MM.1S (cell line): Measurements from ENCODE around the gene KEAP1.

Experiments
- DNase-seq: peaks from one replicate; pipeline ENCODE4 v3.0.0-alpha.2; 2015
- H2AFZ ChIP-seq: fragments of 300-600 bp; sonication (generic); 2 replicates; pipeline ENCODE4 v1.6.0; 2016; ENCODE audit warnings: antibody characterized with exemption, low read length
- H3F3A ChIP-seq: fragments of 300-600 bp; sonication (generic); 2 replicates; pipeline ENCODE4 v1.6.1; 2016; ENCODE audit warnings: mild to moderate bottlenecking, antibody characterized with exemption, low read length, moderate library complexity, mixed read lengths; ENCODE audit not compliant: insufficient read depth
- H3K27ac ChIP-seq: fragments of 300-600 bp; sonication (generic); 2 replicates; pipeline ENCODE4 v1.5.1; 2016; ENCODE audit warnings: mild to moderate bottlenecking, low read length
- H3K27me3 ChIP-seq: fragments of 300-600 bp; sonication (generic); replicated peaks from 2 replicates; pipeline ENCODE4 v1.6.0; 2016; ENCODE audit warnings: low read length; ENCODE audit not compliant: insufficient read depth
- H3K36me3 ChIP-seq: fragments of 300-600 bp; sonication (generic); replicated peaks from 2 replicates; pipeline ENCODE4 v1.6.1; 2016; ENCODE audit warnings: mild to moderate bottlenecking, low read length, mixed read lengths; ENCODE audit not compliant: insufficient read depth
- H3K4me1 ChIP-seq: fragments of 300-600 bp; sonication (generic); 2 replicates; pipeline ENCODE4 v1.6.1; 2016; ENCODE audit warnings: low read length, mixed read lengths
- H3K4me2 ChIP-seq: fragments of 300-600 bp; sonication (generic); 2 replicates; pipeline ENCODE4 v1.6.0; 2016; ENCODE audit warnings: low read depth, low read length
- H3K4me3 ChIP-seq: fragments of 300-600 bp; sonication (generic); 2 replicates; pipeline ENCODE4 v1.5.1; 2016; ENCODE audit warnings: low read length, mixed read lengths
- H3K79me2 ChIP-seq: fragments of 300-600 bp; sonication (generic); 2 replicates; pipeline ENCODE4 v1.6.1; 2016; ENCODE audit warnings: mixed run types, low read length, mixed read lengths
- H3K9ac ChIP-seq: fragments of 300-600 bp; sonication (generic); 2 replicates; pipeline ENCODE4 v1.6.1; 2016; ENCODE audit warnings: low read length, mixed read lengths
- H3K9me2 ChIP-seq: fragments of 300-600 bp; sonication (generic); replicated peaks from 2 replicates; pipeline ENCODE4 v1.6.1; 2016; ENCODE audit warnings: mild to moderate bottlenecking, low read length, mixed read lengths; ENCODE audit not compliant: insufficient read depth
- H3K9me3 ChIP-seq: fragments of 300-600 bp; sonication (generic); replicated peaks from 2 replicates; pipeline ENCODE4 v1.6.1; 2016; ENCODE audit warnings: mild to moderate bottlenecking, low read length, mixed read lengths; ENCODE audit not compliant: insufficient read depth
- H4K20me1 ChIP-seq: fragments of 300-600 bp; sonication (generic); 2 replicates; pipeline ENCODE4 v1.6.1; 2016; ENCODE audit warnings: mild to moderate bottlenecking, low read length, moderate library complexity, mixed read lengths; ENCODE audit not compliant: insufficient read depth
- EZH2 ChIP-seq: fragments of 300-600 bp; sonication (generic); optimal IDR thresholded peaks from 2 replicates; pipeline ENCODE3; 2017; ENCODE audit warnings: low read depth, mild to moderate bottlenecking, antibody characterized with exemption, low read length, mixed read lengths
- EZH2phosphoT487 ChIP-seq: fragments of 300-600 bp; sonication (generic); IDR thresholded peaks from 2 replicates; pipeline ENCODE4 v1.6.1; 2018; ENCODE audit warnings: antibody characterized with exemption, low read length
- TF ChIP-seq, protein P1 (sequence below): fragments of 300-600 bp; sonication (generic); IDR thresholded peaks from 2 replicates; pipeline ENCODE4 v1.5.1; 2016; ENCODE audit warnings: antibody characterized with exemption, low read length, mixed read lengths

Gene KEAP1

DNA sequence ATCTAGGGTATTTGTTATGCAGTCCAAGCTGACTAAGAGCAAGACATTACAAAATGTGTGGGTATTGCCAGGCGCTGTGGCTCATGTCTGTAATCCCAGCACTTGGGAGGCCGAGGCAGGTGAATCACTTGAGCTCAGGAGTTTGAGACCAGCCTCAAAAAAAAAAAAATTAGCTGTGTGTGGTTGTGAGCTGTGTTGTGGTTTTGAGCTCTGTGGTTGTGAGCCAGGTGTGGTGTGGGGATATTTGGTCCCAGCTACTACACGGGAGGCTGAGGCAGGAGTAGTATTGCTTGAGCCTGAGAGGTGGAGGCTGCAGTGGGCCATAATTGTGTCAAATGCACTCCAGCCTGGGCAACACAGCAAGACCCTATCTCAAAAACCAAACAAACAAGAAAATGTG, 5.6 kb upstream of the KEAP1 start:
- H2AFZ ChIP-seq = no peak overlapping the region
- no peak overlapping the region for H3K9ac ChIP-seq
- H3K27ac ChIP-seq = no peak overlapping the region
- no peaks in the 10 kb centered on the region for H3K79me2 ChIP-seq
- H3K4me2 ChIP-seq = no peak overlapping the region
- peaks cover 14% of the 10 kb centered on the region for H3K27me3 ChIP-seq
- peak; percentile 29 for DNase-seq
- no peaks in the 10 kb centered on the region for H3K36me3 ChIP-seq
- H3F3A ChIP-seq = 0 out of 2 replicates have a peak, but pooled peaks cover 4% of the 10 kb centered on the region
- peaks cover 5% of the 10 kb centered on the region; the same call in 1 of the 2 replicates for H3K4me1 ChIP-seq
- no peak for TF ChIP-seq EZH2
- no peak for TF ChIP-seq EZH2phosphoT487
- TF ChIP-seq, protein P1, sequence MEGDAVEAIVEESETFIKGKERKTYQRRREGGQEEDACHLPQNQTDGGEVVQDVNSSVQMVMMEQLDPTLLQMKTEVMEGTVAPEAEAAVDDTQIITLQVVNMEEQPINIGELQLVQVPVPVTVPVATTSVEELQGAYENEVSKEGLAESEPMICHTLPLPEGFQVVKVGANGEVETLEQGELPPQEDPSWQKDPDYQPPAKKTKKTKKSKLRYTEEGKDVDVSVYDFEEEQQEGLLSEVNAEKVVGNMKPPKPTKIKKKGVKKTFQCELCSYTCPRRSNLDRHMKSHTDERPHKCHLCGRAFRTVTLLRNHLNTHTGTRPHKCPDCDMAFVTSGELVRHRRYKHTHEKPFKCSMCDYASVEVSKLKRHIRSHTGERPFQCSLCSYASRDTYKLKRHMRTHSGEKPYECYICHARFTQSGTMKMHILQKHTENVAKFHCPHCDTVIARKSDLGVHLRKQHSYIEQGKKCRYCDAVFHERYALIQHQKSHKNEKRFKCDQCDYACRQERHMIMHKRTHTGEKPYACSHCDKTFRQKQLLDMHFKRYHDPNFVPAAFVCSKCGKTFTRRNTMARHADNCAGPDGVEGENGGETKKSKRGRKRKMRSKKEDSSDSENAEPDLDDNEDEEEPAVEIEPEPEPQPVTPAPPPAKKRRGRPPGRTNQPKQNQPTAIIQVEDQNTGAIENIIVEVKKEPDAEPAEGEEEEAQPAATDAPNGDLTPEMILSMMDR = no peak
- H3K9me2 ChIP-seq = no peaks in the 10 kb centered on the region
- no peaks in the 10 kb centered on the region for H4K20me1 ChIP-seq
- H3K4me3 ChIP-seq = no peak overlapping the region
- no peaks in the 10 kb centered on the region for H3K9me3 ChIP-seq

GRCh38 chr19:10508036-10508435, 4.9 kb upstream of the KEAP1 start:
- TF ChIP-seq EZH2phosphoT487 (no peak), EZH2 (no peak)
- TF ChIP-seq, protein P1 = no peak
- H3K79me2 ChIP-seq = 0 out of 2 replicates have a peak, but pooled peaks cover 1% of the 10 kb centered on the region
- H3K4me2 ChIP-seq = no peak overlapping the region
- no peaks in the 10 kb centered on the region for H4K20me1 ChIP-seq
- H3K4me1 ChIP-seq = peaks cover 5% of the 10 kb centered on the region; the same call in 1 of the 2 replicates
- no peak overlapping the region for H2AFZ ChIP-seq
- no peaks in the 10 kb centered on the region for H3K9me3 ChIP-seq
- H3K9me2 ChIP-seq = no peaks in the 10 kb centered on the region
- H3K9ac ChIP-seq = no peak overlapping the region
- no peak overlapping the region for H3K4me3 ChIP-seq
- H3F3A ChIP-seq = 0 out of 2 replicates have a peak, but pooled peaks cover 4% of the 10 kb centered on the region
- H3K36me3 ChIP-seq = no peaks in the 10 kb centered on the region
- no peak overlapping the region for H3K27ac ChIP-seq
- DNase-seq = no peak
- peaks cover 7% of the 10 kb centered on the region for H3K27me3 ChIP-seq

GRCh38 chr19:10505583-10506229, 2.5 kb upstream of the KEAP1 start:
- H3K79me2 ChIP-seq = peaks cover 22% of the 10 kb centered on the region
- DNase-seq = peak; percentile 76
- H3K36me3 ChIP-seq = no peaks in the 10 kb centered on the region
- H2AFZ ChIP-seq = 0 out of 2 replicates have a peak overlapping the region, but pooled peaks have one; percentile 27
- H3K4me3 ChIP-seq = no peak overlapping the region
- peaks cover 8% of the 10 kb centered on the region; the same call in 1 of the 2 replicates for H3K4me1 ChIP-seq
- no peak for TF ChIP-seq EZH2phosphoT487
- TF ChIP-seq, protein P1 = peak; percentile 73
- H3K27me3 ChIP-seq = no peaks in the 10 kb centered on the region
- no peak overlapping the region for H3K9ac ChIP-seq
- H3K9me2 ChIP-seq = no peaks in the 10 kb centered on the region
- H3K27ac ChIP-seq = no peak overlapping the region
- H3K9me3 ChIP-seq = no peaks in the 10 kb centered on the region
- H3K4me2 ChIP-seq = 0 out of 2 replicates have a peak overlapping the region, but pooled peaks have one; percentile 25
- no peaks in the 10 kb centered on the region for H4K20me1 ChIP-seq
- H3F3A ChIP-seq = 0 out of 2 replicates have a peak, but pooled peaks cover 6% of the 10 kb centered on the region
